Activated CD4-positive, alpha-beta T cell treated with anti-CD3 and anti-CD28 coated beads, Interleukin-2, amount 50 U/mL, for 4 hours (primary cell): ENCODE data around the gene EXOC3L2.
"Not testable (repeated sequence)": the region's sequence is repeated elsewhere in the genome, so short reads cannot be mapped to it uniquely, and the experiment has no call there.

Experiments used
- DNase-seq, 2 experiments: peaks; one replicate each; pipeline ENCODE4 v3.0.0-alpha.2; 2020

Gene EXOC3L2

DNA sequence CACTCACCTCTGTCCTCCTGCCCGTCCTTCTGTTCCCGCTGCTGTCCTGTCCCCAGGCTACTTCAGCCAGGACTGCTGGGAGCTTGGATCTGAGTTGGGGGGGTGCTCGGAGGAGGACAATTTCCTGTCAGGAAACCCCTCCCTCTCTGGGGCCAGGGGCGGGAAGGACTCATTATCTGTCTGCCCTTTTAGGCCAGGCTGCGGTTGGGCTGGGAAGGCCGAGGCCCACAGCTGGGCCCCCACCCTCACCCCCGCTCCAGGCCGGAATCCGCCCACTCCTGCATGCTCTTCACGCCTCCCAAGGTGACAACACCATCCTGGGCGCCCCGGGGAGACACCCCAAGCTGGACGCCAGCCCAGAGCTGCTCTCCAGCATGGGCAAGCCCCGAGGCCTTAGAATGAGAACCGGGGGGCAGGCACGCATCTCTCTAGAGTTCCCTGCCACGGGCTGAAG is at the start of gene EXOC3L2:
EXOC3L2 (minus strand) TSS at position 74 of the 454 bp plus-strand sequence. CDS start 6,362 bp downstream, outside the sequence.
- no peak for DNase-seq

DNA sequence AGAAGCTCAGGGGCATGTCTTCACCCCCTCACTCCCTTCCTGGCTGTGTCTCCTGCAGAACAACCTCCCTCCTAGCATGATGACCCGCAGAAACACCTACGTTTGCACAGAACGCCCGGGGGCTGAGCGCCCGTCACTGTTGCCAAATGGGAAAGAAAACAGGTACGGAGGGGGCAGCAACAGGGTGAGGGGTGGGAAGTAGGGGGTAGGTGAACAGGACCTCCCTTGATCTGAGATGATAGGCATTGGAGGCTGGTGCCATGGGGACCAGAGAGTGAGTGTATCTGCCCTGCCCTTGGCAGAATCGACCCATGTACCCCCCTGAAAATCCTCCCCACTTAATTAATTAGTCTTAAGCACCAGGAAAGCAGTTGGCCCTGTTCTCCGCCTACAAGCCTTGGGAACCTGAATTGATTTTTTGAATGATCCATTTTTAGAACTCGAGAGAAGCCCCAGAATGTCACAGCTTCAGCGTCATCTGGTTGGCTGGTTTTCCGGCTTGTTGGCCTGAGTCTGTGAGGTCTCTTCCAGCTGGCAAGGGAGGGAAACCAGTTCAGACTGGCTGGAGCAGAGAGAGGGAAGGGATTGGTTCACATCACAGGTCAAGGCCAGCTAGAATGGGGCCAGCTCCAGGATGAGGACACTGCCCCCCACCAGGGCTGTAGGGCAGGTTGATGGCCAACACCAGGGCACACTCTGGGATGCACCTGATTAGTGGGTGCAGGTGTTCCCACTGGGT is 49.3 kb upstream of the EXOC3L2 start:
- no peak for DNase-seq

DNA sequence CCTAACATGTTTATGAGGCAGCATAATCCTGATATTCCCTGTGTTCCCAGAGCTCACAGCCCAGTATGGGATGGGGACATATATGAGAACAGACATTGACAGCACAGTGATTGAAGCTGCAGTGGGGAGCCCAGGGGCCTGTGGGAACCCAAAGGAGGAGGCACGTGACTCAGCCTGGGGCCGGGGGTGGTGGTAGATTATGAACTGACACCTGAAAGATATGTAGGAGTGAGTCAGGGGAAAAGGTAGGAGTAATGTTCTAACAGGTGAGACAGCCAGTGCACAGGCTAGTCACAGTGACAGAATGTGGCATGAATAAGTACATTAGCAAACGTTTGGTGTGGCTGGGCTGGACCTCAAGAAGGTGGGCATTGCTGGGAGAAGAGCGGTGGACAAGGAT is 48.5 kb upstream of the EXOC3L2 start:
- DNase-seq, result peak in 1 of 2 experiments; percentile 6

DNA sequence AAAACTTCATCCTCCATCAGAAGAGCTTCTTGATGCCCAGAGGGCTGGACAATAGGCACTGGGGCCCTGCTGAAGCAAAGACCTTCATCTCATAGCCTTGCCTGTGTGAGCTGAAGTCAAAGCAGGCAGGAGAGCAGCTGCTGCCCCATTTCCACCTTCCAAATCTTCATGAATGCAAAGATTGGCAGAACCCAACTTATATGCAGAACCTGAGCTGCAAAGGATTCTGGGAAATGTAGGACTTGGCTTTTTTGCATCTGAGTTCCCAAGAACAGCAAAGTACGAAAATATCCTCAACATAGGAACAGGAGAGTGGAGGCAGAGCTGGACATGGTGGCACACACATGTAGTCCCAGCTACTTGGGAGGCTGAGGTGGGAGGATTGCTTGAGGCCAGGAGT is 46.6 kb upstream of the EXOC3L2 start:
- no peak for DNase-seq

DNA sequence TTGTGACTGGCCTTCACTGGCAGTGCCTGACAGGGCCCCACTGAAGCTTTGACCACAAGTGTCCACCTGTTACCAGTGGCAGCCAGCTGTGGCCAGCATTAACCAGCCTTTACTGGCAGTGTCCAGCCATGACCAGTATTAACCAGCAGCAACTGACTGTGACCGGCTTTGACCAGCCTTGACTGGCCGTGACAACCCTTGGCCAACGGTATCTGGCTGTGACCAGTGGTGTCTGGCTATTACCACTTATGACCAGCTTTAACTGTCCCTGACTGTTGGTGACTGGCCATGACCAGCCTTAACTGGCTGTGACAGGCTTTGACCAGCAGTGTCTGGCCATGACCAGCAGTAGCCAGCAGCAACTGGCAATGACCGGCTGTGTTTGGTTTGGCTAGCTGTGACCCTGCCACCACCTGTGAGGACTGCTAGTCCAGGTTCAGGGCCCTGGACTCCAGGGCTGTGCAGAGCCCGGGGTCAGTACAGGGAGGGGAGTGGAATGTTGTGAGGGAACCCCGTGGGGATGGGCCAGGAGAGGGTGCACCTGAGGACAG is 45.2 kb upstream of the EXOC3L2 start:
- DNase-seq, result no peak

DNA sequence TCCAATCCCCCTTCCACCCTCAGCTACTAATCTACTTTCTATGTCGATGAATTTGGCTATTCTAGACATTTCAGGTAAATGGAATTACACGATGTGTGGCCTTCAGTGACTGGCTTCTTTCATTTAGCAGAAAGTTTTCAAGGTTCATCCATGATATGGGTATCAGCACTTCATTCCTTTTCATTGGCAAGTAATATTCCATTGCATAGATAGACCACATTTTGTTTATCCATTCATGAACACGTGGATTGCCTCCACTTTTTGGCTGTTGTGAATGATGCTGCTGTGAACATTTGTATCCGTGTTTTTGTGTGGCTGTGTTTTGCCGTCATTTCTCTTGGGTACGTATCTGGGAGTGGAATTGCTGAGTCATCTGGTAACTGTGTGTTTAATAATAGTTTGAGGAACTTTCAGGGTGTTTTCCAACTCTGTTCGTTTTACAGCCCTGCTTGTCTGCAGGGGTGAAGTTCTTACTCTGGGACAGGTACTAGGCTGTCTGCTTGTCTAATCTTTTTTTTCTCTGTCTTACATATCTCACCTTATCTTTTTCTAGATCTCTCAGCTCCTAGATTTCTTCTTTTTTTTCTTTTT is 38.3 kb upstream of the EXOC3L2 start:
- DNase-seq, result no peak

DNA sequence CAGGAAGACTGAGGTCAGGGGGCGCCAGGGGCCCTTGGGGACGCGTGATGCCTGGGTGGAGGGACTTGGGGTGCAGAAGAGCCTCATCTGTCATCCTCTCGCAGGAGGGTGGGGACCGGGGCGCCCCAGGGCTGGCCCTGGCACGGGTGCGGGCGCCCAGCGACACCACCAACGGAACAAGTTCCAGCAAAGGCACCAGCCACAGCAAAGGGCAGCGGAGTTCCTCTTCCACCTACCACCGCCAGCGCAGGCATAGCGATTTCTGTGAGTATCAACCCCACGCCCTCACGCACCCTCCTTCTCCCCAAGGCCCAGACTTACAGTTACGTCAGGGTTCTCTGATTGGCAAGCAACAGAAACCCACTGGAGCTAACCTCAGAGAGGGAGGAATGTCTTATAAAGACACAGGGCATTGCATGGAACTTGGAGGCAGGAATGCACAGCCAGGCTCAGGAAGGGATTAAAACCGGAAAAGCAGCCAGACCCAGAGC is 35.3 kb upstream of the EXOC3L2 start:
- DNase-seq, result no peak

DNA sequence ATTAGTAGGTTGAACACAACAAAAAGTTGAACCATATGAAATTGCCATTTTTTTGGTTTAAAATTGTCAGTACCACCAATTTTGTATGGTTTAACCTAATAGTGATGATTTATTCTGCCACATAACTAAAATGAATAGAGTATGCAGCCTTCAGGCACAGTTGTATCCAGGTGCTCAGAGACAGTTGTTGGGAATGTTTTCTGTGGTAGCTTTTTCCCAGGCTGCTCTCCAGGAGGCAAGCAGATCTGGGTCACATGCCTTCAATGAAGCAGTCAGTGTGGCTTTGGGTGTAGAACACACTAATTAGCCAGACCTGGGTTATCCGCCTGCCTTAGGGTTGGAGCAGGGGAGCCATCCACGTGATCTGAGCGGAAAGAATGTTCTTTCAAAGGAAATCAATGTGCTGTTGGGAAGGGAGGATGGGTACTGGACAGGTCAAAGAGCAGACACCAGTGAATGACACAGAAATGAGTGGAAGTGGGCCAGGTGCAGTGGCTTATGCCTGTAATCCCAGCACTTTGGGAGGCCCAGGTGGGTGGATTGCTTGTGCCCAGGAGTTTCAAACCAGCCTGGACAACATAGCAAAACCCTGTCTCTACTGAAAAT is 34.5 kb upstream of the EXOC3L2 start:
- no peak for DNase-seq

DNA sequence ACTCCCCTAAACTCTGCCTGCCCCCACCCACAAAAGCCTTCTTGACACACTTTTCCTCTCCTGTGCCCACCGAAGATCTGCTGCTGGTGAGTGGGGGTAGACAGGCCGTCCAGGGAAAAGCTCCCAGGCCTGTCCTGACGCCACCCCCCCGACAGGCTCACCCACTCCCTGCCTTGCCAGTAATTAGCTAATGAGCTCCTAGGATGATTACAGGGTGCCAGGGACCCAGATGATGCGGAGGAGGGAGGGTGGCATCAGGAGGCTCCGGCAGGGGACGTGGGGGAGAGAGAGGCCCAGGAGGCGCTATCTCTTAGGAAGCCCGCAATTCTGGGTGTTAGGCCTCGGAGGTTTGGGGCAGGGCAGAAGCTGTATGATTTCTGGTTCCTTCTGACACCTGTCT is 32.9 kb upstream of the EXOC3L2 start:
- no peak for DNase-seq

DNA sequence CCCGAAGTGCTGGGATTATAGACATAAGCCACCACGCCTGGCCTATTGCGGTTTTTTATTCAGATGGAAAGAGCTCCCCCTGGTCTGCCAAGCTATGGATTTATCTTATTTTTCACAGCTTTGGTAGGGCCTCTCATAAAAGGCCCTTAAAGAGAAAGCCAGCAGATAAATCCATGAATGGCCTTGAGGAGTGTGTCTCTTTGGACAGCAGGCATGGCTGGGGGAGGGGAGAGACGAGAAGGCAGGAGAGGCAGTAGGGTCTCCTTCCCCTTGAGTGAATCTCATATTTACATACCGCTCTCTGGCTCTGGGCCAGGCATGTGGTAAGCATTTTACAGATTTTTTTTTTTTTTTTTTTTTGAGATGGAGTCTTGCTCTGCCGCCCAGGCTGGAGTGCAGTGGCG is 31.1 kb upstream of the EXOC3L2 start:
- DNase-seq, result no peak

DNA sequence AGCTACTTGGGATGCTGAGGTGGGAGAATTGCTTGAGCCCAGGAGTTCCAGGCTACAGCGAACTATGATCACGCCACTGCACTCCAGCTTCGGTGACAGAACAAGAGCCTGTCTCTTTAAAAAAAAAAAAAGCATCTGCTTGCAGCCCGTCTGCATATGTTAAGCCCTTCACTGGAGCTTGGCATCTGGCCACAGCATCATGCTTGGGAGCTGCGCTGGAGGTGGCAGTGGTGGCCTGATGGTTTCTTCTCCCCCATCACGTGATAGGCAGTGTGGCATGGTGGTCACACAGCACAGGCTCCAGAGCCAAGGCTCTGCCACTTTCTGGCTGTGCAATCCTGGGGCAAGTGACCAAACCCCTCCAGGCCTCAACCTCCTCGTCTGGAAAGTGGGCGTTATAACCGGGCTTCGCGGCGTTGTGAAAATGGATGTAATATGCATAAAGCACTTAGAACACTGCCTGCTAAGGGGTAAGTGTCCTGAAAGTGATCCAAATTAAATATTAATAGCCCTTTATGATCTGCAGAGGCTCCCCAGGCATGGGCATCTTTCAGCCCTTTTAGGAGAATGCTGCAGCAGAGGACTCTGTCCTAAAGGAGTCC is 30.3 kb upstream of the EXOC3L2 start:
- DNase-seq, result no peak

DNA sequence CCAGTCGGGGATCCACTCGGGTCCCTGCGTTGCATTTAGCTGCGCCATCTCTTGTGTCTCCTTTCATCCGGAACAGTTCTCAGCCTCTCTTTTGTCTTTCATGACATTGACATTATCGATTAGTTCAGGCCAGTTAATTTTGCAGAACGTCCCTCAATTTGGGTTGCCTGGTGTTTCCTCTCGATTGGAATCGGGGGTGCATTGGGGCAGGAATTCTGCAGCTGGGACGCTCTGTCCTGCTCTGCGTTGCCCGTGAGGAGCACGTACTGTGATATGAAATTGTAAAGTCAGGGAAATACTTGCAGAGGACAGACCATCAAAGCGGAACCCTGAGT is 28.3 kb upstream of the EXOC3L2 start:
- DNase-seq, result no peak

DNA sequence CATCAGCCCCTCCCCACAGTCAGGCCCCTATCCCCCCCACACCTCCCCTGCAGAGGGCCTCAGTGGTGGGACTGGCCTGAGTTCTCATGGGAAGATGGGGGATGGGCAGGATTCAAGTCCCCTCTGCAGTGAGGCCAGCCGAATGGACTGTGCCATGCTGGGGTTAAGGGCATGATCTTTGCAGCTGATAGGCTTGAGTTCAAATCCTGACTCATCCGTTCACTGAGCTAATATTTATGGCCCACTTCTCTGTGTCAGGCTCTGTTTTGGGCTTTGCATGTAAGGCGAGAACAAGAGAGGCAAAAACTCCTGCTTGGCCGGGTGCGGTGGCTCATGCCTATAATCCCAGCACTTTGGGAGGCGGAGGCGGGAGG is 26.5 kb upstream of the EXOC3L2 start:
- no peak for DNase-seq

DNA sequence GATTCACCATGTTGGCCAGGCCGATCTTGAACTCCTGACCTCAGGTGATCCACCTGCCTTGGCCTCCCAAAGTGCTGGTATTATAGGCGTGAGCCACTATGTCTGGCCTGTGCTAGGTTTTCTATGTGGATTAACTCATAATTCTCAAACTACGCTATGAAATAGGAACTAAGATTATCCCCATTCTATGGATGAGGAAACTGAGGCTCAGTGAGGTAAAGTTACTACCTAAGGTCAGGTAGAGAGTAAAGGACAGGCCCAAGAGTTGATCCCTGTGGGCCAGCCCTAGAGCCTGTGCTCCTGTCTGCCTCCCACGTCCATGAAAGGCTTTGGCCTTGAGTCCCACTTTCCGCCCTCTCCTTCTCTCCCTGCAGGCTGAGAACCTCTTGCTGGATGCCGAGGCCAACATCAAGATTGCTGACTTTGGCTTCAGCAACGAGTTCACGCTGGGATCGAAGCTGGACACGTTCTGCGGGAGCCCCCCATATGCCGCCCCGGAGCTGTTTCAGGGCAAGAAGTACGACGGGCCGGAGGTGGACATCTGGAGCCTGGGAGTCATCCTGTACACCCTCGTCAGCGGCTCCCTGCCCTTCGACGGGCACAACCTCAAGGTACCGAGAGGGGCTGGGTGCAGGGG is 26.0 kb upstream of the EXOC3L2 start:
- no peak for DNase-seq

DNA sequence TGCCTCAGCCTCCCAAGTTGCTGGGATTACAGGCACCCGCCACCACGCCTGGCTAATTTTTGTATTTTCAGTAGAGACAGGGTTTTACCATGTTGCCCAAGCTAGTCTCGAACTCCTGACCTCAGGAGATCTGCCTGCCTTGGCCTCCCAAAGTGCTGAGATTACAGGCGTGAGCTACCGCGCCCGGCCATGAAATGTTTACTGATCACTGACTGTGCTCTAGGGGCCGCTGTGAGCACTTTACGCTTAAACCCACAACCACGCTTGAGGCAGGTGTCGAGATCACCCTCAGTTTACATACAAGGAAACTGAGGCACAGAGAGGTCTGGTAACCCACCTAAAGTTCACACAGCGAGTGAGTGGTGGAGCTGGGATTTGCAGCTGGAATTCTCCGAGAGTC is 24.7 kb upstream of the EXOC3L2 start:
- not testable (repeated sequence) for DNase-seq

DNA sequence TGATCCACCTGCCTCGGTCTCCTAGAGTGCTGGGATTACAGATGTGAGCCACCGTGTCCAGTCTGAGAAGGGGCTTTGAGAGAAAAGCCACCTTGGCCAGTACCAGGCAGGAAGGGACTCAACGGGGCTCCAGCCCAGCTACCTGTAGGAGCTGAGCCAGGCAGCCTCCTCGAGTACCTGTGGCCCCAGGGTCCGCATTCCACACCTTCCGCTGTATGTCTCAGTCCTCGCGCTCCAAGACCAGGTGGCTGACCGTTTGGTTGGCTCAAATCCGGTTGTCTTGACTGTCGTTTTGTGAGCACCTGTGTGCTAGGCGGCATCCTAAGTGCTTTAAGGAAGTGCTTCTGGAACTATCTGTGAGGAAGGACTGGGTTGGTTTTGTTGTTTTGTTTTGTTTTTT is 22.1 kb upstream of the EXOC3L2 start:
- DNase-seq, result no peak

DNA sequence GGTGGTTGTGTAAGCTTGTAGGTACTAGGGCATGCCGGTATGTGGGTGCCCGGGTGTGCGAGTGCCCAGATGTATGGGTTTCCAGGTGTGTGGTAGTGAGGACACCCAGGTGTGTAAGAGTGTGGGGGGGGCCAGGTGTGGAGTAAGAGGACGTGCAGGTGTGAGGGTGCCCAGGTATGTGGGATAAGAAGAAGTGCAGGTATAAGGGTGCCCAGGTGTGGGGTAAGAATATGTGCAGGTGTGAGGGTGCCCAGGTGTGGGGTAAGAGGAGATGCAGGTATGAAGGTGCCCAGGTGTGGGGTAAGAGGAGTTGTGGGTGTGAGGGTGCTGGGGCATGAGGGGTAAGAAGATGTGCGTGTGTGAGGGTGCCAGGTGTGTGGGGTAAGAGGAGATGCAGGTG is 20.2 kb upstream of the EXOC3L2 start:
- no peak for DNase-seq

DNA sequence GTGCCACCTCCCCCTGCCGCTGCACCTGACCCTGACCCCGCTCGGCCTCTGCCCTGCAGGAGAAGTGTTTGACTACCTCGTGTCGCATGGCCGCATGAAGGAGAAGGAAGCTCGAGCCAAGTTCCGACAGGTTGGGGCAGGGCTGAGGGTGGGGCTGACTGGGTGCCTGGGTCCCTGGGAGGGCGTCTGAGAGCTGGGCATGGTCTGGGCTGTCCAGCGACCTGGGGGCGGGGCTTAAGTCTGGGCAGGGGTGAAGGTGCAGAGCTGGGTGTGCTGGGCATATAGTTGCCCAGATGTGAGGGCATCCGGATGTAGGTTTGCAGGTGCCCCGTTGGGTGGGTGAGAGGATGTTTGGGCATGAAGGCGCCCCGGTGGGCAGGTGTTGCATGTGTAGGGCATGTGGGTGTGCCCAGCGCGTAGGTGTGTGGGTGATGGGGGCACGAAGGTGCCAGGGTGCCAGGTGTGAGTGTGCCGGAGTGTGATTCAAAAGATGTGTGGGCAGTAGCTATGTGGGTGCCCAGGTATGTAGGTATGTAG is 19.6 kb upstream of the EXOC3L2 start:
- DNase-seq, result no peak

DNA sequence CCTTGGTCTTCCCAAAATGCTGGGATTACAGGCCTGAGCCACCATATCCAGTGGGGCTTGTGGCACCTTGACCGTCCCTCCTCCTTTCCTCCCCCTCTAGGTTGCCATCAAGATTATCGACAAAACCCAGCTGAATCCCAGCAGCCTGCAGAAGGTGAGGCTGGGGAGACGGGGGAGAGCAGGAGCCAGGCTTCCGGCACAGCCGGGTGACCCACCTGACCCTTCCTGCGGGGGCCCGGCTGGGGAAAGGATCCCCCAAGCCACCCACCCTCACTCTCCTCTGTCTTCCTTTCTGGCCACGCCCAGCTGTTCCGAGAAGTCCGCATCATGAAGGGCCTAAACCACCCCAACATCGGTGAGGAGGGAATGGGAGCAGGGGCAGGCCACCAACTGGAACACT is 17.8 kb upstream of the EXOC3L2 start:
- DNase-seq, result no peak

DNA sequence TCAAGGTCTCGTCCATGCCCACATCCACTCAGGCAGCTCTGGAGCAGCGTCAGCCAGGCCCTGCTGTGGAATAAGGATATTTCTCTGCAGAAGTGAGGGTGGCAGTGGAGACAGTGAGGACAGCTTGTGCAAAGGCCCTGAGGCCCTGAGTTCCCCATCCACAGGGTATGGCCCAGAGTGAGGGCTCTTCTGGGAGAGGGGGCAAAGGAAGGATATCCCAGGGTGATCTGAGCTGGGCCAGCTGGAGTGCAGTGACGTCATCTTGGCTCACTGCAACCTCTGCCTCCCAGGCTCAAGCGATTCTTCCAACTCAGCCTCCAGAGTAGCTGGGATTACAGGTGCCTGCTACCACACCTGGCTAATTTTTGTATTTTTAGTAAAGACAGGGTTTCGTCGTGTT is 17.4 kb upstream of the EXOC3L2 start:
- DNase-seq, result no peak

DNA sequence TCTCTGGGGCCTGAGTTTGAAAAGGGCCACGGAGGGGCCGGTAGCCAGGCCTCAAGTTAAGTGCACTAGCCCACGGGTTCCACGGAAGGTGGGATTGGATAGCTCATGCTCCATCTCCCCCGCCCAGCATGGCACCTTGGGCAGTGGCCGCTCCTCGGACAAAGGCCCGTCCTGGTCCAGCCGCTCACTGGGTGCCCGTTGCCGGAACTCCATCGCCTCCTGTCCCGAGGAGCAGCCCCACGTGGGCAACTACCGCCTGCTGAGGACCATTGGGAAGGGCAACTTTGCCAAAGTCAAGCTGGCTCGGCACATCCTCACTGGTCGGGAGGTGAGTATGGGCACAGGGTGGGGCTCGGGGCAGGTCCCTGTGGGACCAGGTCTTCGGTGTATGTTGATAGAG is 13.7 kb upstream of the EXOC3L2 start:
- DNase-seq, result no peak

DNA sequence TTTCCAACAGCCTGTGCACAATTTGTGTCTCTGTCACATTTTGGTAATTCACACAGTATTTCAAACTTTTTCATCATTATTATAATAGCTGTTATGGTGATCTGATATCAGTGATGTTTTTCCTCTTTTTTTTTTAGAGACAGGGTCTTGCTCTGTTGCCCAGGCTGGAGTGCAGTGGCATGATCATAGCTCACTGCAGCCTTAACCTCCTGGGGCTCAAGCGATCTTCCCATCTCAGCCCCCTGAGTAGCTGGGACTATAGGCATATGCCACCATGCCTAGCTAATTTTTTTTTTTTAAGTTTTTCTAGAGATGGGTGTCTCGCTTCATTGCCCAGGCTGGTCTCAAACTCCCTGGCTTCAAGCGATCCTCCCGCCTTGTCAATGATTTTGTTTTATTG is 11.6 kb upstream of the EXOC3L2 start:
- DNase-seq, result no peak

DNA sequence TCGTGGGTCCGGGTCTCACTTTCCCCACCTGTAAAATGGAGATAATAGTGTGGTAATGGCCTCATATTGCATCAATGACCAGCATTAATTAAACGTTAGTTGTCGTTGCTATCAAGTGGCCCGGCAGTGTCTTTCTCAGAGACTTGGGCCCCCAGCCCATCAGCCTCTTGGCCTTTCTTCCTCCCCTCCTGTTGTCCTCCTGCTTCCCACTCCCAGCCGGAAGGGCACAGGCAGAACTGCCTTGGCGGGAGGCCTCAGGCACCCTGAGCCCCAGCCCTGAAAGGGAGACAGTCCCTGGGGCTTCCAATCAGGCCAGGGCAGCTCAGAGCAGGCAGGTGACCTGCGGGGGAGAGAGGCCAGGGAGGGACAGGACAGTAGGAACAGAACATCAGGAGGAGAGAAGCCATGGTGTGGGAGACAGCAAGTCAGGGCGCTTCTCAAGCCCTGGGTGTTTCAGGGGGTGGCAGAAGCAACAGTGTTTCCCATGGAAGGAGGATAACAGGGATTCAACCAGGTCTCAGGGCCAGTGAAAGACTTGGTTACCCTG is 10.5 kb upstream of the EXOC3L2 start:
- DNase-seq, result no peak
